H1 (cell line): ENCODE data around the gene RBP4. TPM values are rescaled to one million over a fixed set of nuclear protein-coding genes. Genes with fewer than 3 reads are reported as not detected.

Source experiments
- ATF2 ChIP-seq: IDR thresholded peaks from 2 replicates; pipeline ENCODE4 v1.6.1; 2012; ENCODE audit warnings: low read length, inconsistent platforms
- CHD1 ChIP-seq: IDR thresholded peaks from 2 replicates; pipeline ENCODE4 v1.6.1; 2012; ENCODE audit warnings: low read depth, low read length, improper control_type of control experiment
- CHD7 ChIP-seq: fragments of 300-600 bp; sonication (generic); IDR thresholded peaks from 2 replicates; pipeline ENCODE4 v1.7.1; 2012; ENCODE audit warnings: low read length, moderate library complexity, mild to moderate bottlenecking, inconsistent platforms; ENCODE audit not compliant: insufficient replicate concordance
- EP300 ChIP-seq, 2 experiments: IDR thresholded peaks; 1 replicate in 1 of 2; 2 replicates in 1 of 2; pipeline ENCODE4 v1.6.1; 2011 to 2012; ENCODE audit warnings: low read depth in 2 of 2, low read length in 2 of 2, mild to moderate bottlenecking in 2 of 2, borderline replicate concordance in 1 of 2, inconsistent platforms in 1 of 2, moderate library complexity in 1 of 2
- FOSL1 ChIP-seq: IDR thresholded peaks from 2 replicates; pipeline ENCODE4 v1.6.1; 2011; ENCODE audit warnings: mild to moderate bottlenecking, low read depth, low read length, moderate library complexity; ENCODE audit not compliant: insufficient read depth
- GTF2F1 ChIP-seq: IDR thresholded peaks from 2 replicates; pipeline ENCODE4 v1.6.1; 2012; ENCODE audit warnings: low read depth, low read length, improper control_type of control experiment, borderline replicate concordance
- RNF2 ChIP-seq: fragments of 200-900, 300-1000 bp; sonication (generic); IDR thresholded peaks from 2 replicates; pipeline ENCODE4 v1.7.1; 2016; ENCODE audit warnings: borderline replicate concordance, low read depth, mild to moderate bottlenecking, antibody characterized with exemption, low read length; ENCODE audit not compliant: poor library complexity, severe bottlenecking; ENCODE audit errors: missing control alignments
- SRF ChIP-seq: IDR thresholded peaks from 2 replicates; pipeline ENCODE4 v1.6.1; 2011; ENCODE audit warnings: mild to moderate bottlenecking, low read depth, low read length, moderate library complexity
- polyA plus RNA-seq, 7 experiments: library from polyadenylated mRNA; depleted of rRNA in 3 of 7; stranded (reverse) in 5 of 7; unstranded in 2 of 7; fragments of >200 nt in 5 of 7; fragments of 200-250 nt in 2 of 7; gene quantifications; 1 replicate in 5 of 7; 2 replicates in 1 of 7; 4 replicates in 1 of 7; pipeline versions ENCODE4 v1.2.1 to v1.2.3, GENCODE V29; 2011 to 2013; ENCODE audit warnings: missing spikeins in 2 of 7, mixed read lengths in 2 of 7
- total RNA-seq: library from RNA; stranded (reverse); fragmentation: NEBNext Ultra II Directional; extraction: Animal tissue kit (Norgen Biotek cat#: 25700); gene quantifications from 2 replicates; pipeline ENCODE4 v1.2.1, GENCODE V29; 2021

Gene RBP4
- total and polyA plus RNA-seq, 2 of the 8 experiments (the other 6 are each of a cell fraction or from before 2014, with no cell fraction given) = 0.42 to 0.97 TPM

GRCh38 chr10:93615576-93616235, 14.7 kb upstream of the RBP4 start (continued):
- no peak for TF ChIP-seq CHD7
- TF ChIP-seq EP300 (IDR thresholded peaks at IDR 0.05; ENCODE audit: borderline replicate concordance in 1 of 2, low read depth in 2 of 2, low read length in 2 of 2) = no peak
- TF ChIP-seq RNF2 = no peak
- no peak for TF ChIP-seq FOSL1
- no peak for TF ChIP-seq ATF2
- no peak for TF ChIP-seq SRF
- TF ChIP-seq CHD1 = no peak
- TF ChIP-seq GTF2F1 = no peak
